GM12892 (cell line): ENCODE measurements around the gene WBP2NL.

ENCODE experiments used
- POLR2A ChIP-seq: IDR thresholded peaks from 2 replicates; pipeline ENCODE4 v1.6.1; 2011; ENCODE audit warnings: low read depth, low read length, control low read depth
- POLR2AphosphoS5 ChIP-seq: IDR thresholded peaks from 2 replicates; pipeline ENCODE4 v1.6.1; 2011; ENCODE audit warnings: low read depth, low read length, control low read depth
- TAF1 ChIP-seq: IDR thresholded peaks from 2 replicates; pipeline ENCODE4 v1.6.1; 2011; ENCODE audit warnings: low read depth, mild to moderate bottlenecking, control low read depth, low read length, borderline replicate concordance

- TF ChIP-seq POLR2A (no peak), TAF1 (no peak), POLR2AphosphoS5 (no peak)
These were observed 9.3 kb upstream of the WBP2NL start for GRCh38 chr22:41989246-41989645.
